MM.1S (cell line): ENCODE results near the gene PHPT1.

Source experiments
- DNase-seq: peaks from one replicate; pipeline ENCODE4 v3.0.0-alpha.2; 2015
- H2AFZ ChIP-seq: fragments of 300-600 bp; sonication (generic); 2 replicates; pipeline ENCODE4 v1.6.0; 2016; ENCODE audit warnings: antibody characterized with exemption, low read length
- H3F3A ChIP-seq: fragments of 300-600 bp; sonication (generic); 2 replicates; pipeline ENCODE4 v1.6.1; 2016; ENCODE audit warnings: mild to moderate bottlenecking, antibody characterized with exemption, low read length, moderate library complexity, mixed read lengths; ENCODE audit not compliant: insufficient read depth
- H3K27ac ChIP-seq: fragments of 300-600 bp; sonication (generic); 2 replicates; pipeline ENCODE4 v1.5.1; 2016; ENCODE audit warnings: mild to moderate bottlenecking, low read length
- H3K27me3 ChIP-seq: fragments of 300-600 bp; sonication (generic); replicated peaks from 2 replicates; pipeline ENCODE4 v1.6.0; 2016; ENCODE audit warnings: low read length; ENCODE audit not compliant: insufficient read depth
- H3K36me3 ChIP-seq: fragments of 300-600 bp; sonication (generic); replicated peaks from 2 replicates; pipeline ENCODE4 v1.6.1; 2016; ENCODE audit warnings: mild to moderate bottlenecking, low read length, mixed read lengths; ENCODE audit not compliant: insufficient read depth
- H3K4me1 ChIP-seq: fragments of 300-600 bp; sonication (generic); 2 replicates; pipeline ENCODE4 v1.6.1; 2016; ENCODE audit warnings: low read length, mixed read lengths
- H3K4me2 ChIP-seq: fragments of 300-600 bp; sonication (generic); 2 replicates; pipeline ENCODE4 v1.6.0; 2016; ENCODE audit warnings: low read depth, low read length
- H3K4me3 ChIP-seq: fragments of 300-600 bp; sonication (generic); 2 replicates; pipeline ENCODE4 v1.5.1; 2016; ENCODE audit warnings: low read length, mixed read lengths
- H3K79me2 ChIP-seq: fragments of 300-600 bp; sonication (generic); 2 replicates; pipeline ENCODE4 v1.6.1; 2016; ENCODE audit warnings: mixed run types, low read length, mixed read lengths
- H3K9ac ChIP-seq: fragments of 300-600 bp; sonication (generic); 2 replicates; pipeline ENCODE4 v1.6.1; 2016; ENCODE audit warnings: low read length, mixed read lengths
- H3K9me2 ChIP-seq: fragments of 300-600 bp; sonication (generic); replicated peaks from 2 replicates; pipeline ENCODE4 v1.6.1; 2016; ENCODE audit warnings: mild to moderate bottlenecking, low read length, mixed read lengths; ENCODE audit not compliant: insufficient read depth
- H3K9me3 ChIP-seq: fragments of 300-600 bp; sonication (generic); replicated peaks from 2 replicates; pipeline ENCODE4 v1.6.1; 2016; ENCODE audit warnings: mild to moderate bottlenecking, low read length, mixed read lengths; ENCODE audit not compliant: insufficient read depth
- H4K20me1 ChIP-seq: fragments of 300-600 bp; sonication (generic); 2 replicates; pipeline ENCODE4 v1.6.1; 2016; ENCODE audit warnings: mild to moderate bottlenecking, low read length, moderate library complexity, mixed read lengths; ENCODE audit not compliant: insufficient read depth
- CTCF ChIP-seq: fragments of 300-600 bp; sonication (generic); IDR thresholded peaks from 2 replicates; pipeline ENCODE4 v1.5.1; 2016; ENCODE audit warnings: antibody characterized with exemption, low read length, mixed read lengths
- EZH2 ChIP-seq: fragments of 300-600 bp; sonication (generic); optimal IDR thresholded peaks from 2 replicates; pipeline ENCODE3; 2017; ENCODE audit warnings: low read depth, mild to moderate bottlenecking, antibody characterized with exemption, low read length, mixed read lengths
- EZH2phosphoT487 ChIP-seq: fragments of 300-600 bp; sonication (generic); IDR thresholded peaks from 2 replicates; pipeline ENCODE4 v1.6.1; 2018; ENCODE audit warnings: antibody characterized with exemption, low read length

The PHPT1 gene

GRCh38 chr9:136838314-136839228, 10.6 kb upstream of the PHPT1 start:
- peaks cover 7% of the 10 kb centered on the region; the same call in 1 of the 2 replicates for H3K4me1 ChIP-seq
- no peaks in the 10 kb centered on the region for H3K36me3 ChIP-seq

GRCh38 chr9:136839229-136840139, 9.7 kb upstream of the PHPT1 start:
- no peak overlapping the region for H2AFZ ChIP-seq
- no peaks in the 10 kb centered on the region for H3K79me2 ChIP-seq
- DNase-seq: no peak
- H3K4me2 ChIP-seq: no peak overlapping the region
- H3K9ac ChIP-seq: no peak overlapping the region
- H3K4me3 ChIP-seq: no peak overlapping the region
- no peaks in the 10 kb centered on the region for H3K9me3 ChIP-seq
- TF ChIP-seq EZH2phosphoT487: no peak
- TF ChIP-seq EZH2: no peak
- no peak for TF ChIP-seq CTCF
- H3K9me2 ChIP-seq: no peaks in the 10 kb centered on the region
- H3K36me3 ChIP-seq: no peaks in the 10 kb centered on the region
- H3K4me1 ChIP-seq: peaks cover 7% of the 10 kb centered on the region; the same call in 1 of the 2 replicates
- H3K27ac ChIP-seq: no peak overlapping the region
- H4K20me1 ChIP-seq: no peaks in the 10 kb centered on the region
- H3K27me3 ChIP-seq: no peaks in the 10 kb centered on the region
- H3F3A ChIP-seq: peaks cover 8% of the 10 kb centered on the region

More at GRCh38 chr9:136838314-136839228, 10.6 kb upstream of the PHPT1 start:
- Histone ChIP-seq H3K4me3 (no peak overlapping the region), H3F3A (peaks cover 8% of the 10 kb centered on the region), H3K4me2 (no peak overlapping the region), H4K20me1 (no peaks in the 10 kb centered on the region), H2AFZ (no peak overlapping the region), H3K9me2 (no peaks in the 10 kb centered on the region), H3K9ac (no peak overlapping the region), H3K27me3 (no peaks in the 10 kb centered on the region), H3K9me3 (no peaks in the 10 kb centered on the region), H3K79me2 (no peaks in the 10 kb centered on the region), H3K27ac (no peak overlapping the region)
- no peak for TF ChIP-seq EZH2phosphoT487
- TF ChIP-seq EZH2: no peak
- no peak for TF ChIP-seq CTCF
- DNase-seq: no peak

GRCh38 chr9:136840140-136840876, 8.9 kb upstream of the PHPT1 start:
- Histone ChIP-seq H3K4me2 (no peak overlapping the region), H3K9me3 (no peaks in the 10 kb centered on the region), H3K79me2 (no peaks in the 10 kb centered on the region), H2AFZ (no peak overlapping the region), H3K9ac (no peak overlapping the region), H4K20me1 (no peaks in the 10 kb centered on the region), H3F3A (peaks cover 8% of the 10 kb centered on the region), H3K9me2 (no peaks in the 10 kb centered on the region), H3K4me1 (peaks cover 7% of the 10 kb centered on the region; the same call in 1 of the 2 replicates), H3K27me3 (no peaks in the 10 kb centered on the region), H3K27ac (no peak overlapping the region), H3K36me3 (no peaks in the 10 kb centered on the region), H3K4me3 (no peak overlapping the region)
- no peak for DNase-seq
- TF ChIP-seq EZH2phosphoT487: no peak
- no peak for TF ChIP-seq EZH2
- no peak for TF ChIP-seq CTCF
